ENCODE results near the gene TRIM13.
"Not testable (repeated sequence)": the region's sequence is repeated elsewhere in the genome, so short reads cannot be mapped to it uniquely, and the experiment has no call there.

Gene TRIM13

DNA sequence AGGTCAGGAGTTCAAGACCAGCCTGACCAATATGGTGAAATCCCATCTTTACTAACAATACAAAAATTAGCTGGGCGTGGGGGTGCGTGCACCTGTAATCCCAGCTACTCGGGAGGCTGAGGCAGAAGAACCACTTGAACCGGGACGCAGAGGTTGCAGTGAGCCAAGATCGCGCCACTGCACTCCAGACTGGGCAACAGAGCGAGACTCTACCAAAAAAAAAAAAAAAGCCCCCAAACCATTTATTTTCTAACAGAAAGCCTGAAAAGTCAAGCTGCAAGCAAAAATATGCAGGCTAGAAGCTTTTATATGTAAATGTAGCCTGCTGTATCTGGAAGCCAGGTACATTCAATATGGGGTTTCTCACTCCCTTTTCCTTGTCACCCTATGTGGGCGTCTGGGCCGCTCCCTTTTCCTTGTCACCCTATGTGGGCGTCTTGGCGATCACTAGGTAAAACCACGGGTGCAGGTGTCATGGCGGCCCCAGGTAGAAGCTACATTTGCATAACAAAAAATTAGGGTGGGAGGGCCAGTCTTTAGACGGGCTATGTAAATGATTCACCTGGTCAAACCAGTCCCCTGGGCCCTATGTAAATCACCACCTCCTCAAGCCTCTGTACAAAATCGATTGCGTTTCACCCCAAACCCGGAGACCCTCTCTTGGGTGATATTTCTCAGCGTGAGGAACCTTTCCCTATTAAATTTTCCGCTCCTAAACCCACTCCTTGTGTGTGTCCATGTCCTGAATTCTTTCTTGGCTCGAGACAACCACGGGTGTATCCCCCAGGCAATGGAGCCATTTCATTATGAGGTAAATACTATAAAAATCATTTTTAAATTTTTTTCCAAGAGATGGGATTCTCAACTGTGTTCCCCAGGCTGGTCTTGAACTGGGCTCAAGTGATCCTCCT, 2.1 kb downstream of the TRIM13 start:
- DNase-seq = no peak

DNA sequence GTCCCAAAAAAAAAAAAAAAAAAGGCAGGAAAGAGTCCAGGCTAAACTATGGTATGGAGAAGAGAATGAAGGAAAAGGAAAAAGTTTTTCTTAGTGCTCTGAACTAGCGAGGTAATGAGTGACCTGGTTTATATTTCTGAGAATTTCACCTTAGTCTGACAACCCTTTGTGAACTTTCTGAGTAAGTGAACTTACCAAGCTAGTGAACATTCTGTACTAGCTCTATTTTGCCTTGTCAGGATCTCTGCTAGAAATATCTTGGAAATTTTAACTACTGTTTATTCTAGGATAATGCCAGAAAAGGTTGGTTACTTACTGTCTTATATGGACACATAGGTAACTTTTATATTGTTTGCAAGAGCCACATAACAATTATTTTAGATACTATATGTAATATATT, 4.4 kb downstream of the TRIM13 start:
- DNase-seq = no peak

DNA sequence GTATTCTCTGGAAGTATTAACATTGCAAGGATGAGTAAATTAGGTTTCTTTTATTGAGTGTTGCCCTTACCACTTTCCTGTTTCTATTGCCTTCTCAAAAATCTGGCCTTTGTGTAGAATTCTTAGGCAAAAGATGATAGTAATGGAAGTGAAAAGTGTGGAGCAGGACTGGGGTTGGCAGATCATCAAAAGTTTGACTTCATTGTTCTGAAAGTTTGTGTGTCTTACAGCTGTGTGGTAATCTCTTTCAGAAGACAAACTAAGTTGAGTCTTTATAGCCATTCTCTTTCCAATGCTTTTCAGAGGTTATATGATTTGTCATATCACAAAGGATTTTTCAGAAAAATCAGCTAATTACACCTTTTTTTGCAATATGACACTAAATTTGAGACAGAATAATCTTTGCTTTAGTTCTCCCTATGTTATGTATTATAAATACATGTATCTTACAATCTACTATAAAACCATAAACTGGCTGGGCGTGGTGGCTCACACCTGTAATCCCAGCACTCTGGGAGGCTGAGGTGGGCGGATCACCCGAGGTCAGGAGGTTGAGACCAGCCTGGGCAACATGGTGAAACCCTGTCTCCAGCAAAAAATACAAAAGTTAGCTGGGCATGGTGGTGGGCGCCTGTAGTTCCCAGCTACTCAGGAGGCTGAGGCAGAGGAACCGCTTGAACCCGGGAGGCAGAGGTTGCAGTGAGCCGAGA, 9.7 kb downstream of the TRIM13 start:
- DNase-seq = no peak

DNA sequence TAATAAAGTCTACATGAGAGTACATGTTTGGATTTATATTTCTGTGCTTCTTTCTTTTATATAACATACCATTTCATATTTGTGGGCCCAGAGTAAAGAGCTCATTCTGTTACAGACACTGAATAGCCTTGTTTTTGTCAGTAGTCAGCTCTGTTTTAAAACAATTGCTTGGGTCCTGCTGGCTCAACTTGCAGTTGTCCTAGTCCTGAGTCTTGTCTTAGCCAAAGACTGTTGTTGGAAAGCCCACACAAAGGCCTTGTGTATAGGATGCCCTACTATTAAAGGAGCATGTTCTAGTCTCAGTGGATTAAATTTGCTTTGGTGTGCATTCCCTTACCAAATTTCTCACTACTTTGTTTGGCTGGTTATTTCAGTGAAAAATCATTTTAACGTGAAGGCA, 14.6 kb downstream of the TRIM13 start:
- DNase-seq = peak; percentile 58

DNA sequence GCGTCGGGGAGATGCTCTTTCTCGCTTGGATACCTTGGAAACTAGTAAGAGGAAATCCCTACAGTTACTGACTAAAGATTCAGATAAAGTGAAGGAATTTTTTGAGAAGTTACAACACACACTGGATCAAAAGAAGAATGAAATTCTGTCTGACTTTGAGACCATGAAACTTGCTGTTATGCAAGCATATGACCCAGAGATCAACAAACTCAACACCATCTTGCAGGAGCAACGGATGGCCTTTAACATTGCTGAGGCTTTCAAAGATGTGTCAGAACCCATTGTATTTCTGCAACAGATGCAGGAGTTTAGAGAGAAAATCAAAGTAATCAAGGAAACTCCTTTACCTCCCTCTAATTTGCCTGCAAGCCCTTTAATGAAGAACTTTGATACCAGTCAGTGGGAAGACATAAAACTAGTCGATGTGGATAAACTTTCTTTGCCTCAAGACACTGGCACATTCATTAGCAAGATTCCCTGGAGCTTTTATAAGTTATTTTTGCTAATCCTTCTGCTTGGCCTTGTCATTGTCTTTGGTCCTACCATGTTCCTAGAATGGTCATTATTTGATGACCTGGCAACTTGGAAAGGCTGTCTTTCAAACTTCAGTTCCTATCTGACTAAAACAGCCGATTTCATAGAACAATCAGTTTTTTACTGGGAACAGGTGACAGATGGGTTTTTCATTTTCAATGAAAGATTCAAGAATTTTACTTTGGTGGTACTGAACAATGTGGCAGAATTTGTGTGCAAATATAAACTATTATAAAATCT, 15.7 kb downstream of the TRIM13 start:
- no peak for DNase-seq

DNA sequence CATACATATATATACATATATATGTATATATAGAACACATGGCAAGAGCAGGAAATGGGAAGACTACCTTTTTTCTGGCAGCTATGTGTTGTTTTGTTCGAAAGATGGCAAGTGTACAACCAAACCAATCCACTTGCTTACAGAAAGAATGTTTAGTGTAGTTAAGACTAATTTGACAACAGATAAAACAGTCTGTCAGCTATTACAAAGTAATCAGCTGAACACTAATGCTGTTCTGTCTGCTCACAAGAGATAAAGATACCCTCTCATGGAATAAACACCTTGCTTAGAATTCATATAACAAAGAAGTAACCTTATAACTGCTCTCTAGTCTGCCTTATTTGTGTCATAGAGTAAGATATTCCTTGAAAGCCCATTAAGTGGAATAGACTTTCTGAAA, 17.5 kb downstream of the TRIM13 start:
- DNase-seq = no peak

DNA sequence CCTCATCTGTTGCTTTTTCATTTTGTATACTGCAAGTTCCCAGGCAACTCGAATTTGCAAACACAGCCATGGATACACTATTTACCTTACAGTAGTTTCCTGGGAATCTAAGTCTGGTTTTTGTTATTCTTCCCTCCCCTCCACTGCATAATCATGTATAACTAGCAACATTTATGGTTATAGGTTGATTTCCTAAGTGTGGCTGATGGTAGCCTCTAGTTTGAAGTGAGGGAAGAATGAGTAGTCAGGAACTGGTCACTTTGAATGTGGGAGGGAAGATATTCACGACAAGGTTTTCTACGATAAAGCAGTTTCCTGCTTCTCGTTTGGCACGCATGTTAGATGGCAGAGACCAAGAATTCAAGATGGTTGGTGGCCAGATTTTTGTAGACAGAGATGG, 18.4 kb downstream of the TRIM13 start, which contains the start of gene KCNRG:
Gene KCNRG (plus strand): TSS at position 187 of the 400 bp plus-strand sequence. CDS start 50 bp downstream, at position 237.
- DNase-seq = no peak

DNA sequence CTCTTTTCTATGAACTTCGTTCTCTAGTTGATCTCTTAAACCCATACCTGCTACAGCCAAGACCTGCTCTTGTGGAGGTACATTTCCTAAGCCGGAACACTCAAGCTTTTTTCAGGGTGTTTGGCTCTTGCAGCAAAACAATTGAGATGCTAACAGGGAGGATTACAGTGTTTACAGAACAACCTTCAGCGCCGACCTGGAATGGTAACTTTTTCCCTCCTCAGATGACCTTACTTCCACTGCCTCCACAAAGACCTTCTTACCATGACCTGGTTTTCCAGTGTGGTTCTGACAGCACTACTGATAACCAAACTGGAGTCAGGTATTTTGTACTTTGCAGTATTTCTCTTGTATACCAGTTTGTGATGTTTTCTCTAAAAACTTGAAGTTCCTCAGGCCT, 18.9 kb downstream of the TRIM13 start:
- no peak for DNase-seq

DNA sequence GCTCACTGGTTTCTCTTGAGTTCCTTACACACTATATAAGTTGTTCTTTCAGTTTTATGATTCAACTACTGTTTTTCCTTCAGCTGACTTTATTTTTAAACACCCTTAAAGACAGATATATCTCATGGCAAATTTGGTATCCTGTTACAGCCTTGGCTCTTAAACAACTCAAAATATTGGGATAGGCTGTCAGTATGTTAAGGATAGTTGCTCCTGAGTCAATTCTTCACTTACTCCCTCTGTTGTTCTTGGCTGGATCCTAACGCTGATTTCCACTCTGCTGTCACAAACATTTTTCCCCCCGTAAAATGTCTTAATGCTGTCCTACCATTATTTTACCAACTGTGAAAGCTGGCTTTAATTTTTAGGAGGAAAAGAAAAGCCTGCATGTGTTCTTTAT, 19.6 kb downstream of the TRIM13 start:
- DNase-seq = no peak

DNA sequence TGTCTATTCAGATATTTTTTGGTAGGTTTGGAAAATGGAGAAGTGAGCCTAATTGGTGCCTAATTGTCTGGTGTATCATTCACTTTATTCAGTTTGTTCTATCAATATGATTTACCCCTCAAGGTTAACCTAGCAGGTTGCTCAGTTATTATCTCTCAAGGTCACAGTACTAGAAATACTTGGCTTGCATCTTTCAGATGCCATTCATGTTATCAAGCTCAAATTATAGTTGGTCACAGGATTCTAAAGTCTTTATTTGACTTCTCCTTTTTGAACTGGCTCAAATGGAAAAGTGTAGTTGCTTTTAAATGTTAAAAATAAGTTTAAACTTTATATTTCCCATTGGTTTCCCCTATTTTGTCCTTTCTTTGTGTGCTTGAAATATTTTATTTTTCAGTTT, 21.0 kb downstream of the TRIM13 start:
- no peak for DNase-seq

DNA sequence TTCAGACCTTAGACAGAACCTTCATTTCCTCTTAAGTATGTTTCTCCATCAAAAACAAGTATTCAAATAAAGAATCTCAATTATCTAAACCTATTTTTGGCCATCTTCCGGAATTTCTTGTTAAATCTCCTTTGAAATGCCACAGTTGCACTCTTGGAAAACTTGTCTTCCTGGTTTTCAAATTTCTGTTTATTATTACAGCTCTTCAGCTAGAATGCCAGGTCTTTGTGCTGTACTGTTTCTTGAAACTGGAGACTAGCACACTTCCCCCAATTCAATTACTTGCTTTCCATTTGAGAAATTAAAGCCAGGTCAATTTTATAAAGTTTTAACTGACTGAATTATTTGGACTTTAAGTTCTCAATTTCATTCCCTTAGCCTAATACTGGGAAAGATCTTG, 28.6 kb downstream of the TRIM13 start:
- no peak for DNase-seq

DNA sequence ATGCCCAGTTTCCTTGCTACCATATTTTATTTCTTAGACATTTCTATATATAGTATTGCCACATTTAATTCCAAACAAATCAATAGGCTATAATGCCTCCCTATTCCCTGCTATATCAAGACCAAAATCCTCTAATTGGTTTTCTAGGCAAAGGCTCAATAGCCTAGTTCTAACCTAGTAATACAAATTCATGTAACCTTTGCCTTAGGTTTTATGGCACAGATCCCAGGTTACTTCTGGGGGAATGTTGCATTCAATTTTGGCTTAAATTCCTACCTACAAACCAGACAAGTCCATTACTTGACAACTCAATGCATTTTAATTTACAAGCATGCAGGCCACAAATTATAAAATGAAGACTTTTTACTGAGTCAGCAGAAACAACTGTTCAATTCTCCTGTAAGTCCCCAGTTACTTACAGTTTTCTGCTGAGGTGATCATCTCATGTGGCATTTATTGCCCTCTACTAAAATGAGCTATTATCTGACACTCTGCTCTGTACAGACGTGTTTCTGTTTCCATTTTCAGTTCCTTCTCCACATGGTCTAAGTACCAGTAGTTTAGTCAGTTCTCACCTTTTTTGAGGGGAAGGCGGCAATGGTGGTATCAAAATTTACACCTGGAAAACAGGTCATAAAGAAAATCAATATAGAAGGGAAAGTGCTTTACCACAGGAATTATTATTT, 30.1 kb downstream of the TRIM13 start:
- no peak for DNase-seq

DNA sequence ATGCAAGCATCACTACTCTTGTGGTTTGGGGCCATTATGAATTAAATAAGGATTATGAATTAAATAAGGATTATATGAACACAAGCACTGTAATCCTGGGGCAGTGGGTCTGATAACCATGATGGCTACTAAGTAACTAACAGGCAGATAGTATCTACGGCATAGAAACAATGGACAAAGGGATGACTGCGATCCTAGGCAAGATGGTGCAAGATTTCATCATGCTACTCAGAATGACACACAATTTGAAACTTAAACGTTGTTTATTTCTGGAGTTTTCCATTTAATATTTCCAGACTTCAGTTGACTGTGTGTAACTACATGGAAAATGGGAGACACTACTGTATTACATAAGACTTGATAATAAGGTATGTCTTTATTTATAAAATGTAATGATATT, 33.5 kb downstream of the TRIM13 start:
- DNase-seq = no peak

DNA sequence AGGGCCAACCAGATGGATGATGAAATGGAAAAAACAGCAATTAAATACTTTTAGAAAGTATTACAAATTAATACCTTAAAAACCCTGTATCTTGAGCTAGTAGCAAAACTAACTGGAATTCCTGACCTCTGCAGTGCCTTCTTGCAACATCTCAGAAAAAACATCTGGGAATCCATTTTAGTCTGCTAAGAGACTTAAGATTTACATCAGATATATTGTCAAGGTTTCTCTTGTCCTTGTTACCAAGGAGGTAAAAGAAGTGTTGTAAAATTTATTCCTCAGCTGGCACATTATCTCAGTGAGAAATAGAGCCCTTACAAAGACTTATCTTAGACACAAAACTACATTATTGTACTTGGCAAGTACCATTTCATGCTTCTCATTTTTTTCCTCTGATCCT, 36.9 kb downstream of the TRIM13 start:
- DNase-seq = no peak

DNA sequence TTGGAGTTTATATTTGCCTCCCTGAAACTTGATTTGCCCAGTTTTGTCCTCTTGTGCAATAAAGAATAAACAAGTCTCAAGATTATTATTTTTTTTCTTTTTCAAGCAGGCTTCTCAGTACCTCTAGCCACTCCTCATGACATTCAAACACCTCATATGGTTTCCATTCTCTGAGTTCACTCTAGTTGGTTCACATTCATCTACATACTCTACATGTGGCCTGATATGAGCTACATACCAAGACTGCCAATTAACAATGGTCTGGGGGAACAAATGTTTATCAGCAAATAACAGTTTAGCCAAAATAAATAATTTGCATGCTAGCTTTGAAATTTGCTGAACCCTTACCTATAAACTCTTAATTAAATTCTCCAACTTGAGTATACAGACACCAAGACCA, 40.9 kb downstream of the TRIM13 start:
- DNase-seq = no peak

DNA sequence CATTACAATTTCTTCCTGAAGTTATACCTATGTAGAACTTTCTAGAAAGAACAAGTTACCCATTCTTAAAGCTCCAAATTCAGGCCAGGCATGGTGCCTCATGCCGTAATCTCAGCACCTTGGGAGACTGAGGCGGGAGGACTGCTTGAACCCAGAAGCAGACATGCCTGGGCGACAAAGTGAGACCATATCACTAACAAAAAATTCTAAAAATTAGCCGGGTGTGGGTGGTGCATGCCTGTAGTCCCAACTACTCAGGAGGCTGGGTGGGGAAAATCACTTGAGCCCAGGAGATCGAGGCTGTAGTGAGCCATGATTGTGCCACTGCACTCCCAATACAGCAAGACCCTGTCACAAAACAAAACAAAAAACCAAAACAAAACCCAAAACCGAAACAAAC, 41.4 kb downstream of the TRIM13 start:
- DNase-seq = no peak

DNA sequence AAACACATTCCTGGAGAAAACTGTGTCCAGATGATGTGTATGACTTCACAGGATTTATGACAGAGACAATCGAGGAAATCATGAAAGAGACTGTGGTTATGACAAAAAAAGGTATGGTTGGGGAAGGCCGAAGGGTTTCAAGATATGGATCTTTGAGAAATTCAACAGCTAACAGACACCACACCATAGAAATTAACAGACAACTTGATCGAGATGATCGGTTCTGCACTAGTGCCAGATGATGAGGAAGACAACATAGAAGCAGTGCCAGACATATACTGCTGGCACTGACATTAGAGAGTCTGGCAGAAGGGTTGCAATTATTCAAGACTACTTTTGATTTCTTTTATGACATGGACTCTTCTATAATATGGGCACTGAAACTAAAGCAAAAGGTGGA, 55.6 kb downstream of the TRIM13 start:
- DNase-seq = no peak

DNA sequence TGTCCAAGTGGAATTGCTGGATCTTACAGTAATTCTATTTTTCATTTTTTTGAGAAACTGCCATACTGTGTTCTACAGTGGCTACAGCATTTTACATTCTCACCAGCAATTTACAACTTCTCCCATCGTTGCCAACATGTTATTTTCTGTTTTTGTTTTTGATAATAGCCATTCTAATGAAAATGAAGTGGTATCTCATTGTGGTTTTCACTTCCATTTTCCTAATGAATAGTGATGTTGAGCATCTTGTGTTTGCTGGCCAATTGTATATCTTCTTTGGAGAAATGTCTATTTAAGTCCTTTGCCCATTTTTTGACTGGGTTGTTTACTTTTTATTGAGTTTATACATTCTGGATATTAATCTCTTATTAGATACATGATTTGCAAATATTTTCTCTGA, 57.0 kb downstream of the TRIM13 start:
- DNase-seq = no peak

DNA sequence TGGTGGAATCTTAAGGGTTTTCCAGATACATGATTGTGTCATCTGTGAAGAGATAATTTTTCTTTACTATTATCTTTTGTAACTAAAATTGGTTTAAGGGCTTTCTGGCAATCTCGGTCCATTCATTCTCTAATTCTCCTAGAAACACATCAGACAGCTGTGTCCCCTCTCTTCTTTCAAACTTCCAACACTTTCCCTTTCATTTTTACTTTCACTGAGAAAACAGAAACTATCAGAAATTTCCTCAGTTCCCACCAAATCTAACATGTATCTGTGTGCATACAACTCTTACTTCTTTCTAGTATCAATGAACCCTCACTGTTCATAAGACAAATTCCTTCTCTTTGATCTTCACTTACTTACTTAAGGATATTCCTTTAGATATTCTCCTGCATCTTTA, 58.6 kb downstream of the TRIM13 start:
- no peak for DNase-seq

DNA sequence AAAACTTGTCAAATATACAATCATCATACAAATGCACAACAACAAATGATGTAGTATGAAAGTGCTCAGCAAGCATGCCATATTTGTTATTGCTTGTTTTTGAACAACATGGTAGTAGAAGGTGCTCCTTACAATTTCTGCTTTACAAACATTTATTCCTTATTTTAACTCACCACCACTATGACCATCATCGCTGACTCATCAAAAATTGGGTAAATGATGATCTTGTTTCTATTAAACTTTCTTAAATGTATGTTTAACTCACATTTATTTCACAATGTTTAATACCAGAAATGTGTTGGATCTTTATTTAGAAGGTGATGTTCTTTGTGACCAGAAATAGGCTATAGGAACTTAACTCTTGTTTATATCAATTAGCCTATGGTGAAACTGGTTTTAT, 63.9 kb downstream of the TRIM13 start:
- DNase-seq = no peak

DNA sequence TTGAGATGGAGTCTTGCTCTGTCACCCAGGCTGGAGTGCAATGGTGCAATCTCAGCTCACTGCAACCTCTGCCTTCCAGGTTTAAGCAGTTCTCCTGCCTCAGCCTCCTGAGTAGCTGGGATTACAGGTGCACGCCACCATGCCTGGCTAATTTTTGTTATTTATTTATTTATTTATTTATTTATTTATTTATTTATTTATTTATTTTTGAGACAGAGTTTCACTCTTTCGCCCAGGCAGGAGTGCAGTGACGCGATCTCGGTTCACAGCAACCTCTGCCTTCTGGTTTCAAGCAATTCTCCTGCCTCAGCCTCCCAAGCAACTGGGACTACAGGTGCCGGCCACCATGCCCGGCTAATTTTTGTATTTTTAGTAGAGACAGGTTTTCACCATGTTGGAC, 65.5 kb downstream of the TRIM13 start:
- not testable (repeated sequence) for DNase-seq

DNA sequence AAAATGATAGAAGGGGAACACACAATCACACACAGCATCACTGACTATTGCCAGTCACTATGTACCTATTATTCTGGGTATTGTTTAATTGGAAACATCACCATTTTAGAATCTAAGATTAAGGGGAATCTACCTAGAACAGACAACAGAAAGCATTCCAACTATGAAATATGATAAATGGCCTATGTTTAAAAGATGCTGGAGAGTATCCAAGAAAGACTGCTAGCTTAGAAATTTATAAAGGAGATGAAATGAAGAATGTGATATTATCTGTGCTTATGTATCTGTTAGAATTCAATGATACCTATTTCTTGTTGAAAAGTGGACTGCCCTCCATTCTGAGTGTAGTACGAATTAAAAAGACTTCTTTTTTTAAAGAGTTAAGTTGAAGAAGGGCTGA, 68.9 kb downstream of the TRIM13 start:
- DNase-seq = no peak

Measured in midbrain (tissue), 1 donor.